Measurements from ENCODE around the gene LIN28A.

Gene LIN28A

DNA sequence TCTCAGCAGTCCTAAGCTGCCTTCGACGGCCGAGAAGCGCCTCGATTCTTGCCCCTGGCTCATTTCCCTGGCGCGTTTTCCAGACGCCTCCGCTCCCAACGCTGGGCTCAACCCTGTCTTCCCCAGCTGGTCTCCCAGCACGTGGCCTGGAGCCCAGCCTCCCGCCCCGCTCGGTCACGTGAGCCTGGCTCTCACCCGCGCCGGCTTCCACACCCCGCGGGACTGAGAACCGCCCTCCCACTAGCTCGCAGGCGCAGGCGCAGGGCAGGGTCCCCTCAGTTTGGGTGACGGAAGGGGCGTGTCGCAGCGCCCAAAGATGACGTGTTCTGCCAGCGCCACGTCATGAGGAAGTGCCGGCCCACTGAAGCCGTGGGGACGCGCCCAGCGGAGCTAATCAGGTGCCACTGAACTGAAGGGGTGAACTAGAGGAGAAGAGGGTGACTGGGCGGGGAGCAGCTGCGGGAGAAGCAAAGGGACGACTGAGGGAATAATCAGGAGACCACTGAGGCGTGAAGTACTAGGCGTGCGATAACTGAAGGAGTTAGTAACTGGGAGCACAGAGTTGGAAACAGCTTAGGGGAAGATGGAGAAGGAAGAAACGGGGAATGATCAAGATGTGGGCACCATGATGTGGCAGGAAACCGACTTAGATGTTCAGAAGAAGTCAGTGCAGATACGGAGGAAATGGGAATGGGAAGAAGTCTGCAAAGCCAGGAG lies 21.5 kb downstream of the LIN28A start, which contains the start of gene DHDDS (continued):
- peak; percentile 7; the same call in 1 of the 2 replicates for TF ChIP-seq PRDM4 (tag by site-specific recombination; IDR thresholded peaks at IDR 0.05)
- no peak for TF ChIP-seq REST (tag by site-specific recombination; IDR thresholded peaks at IDR 0.05)
- TF ChIP-seq, protein P1, sequence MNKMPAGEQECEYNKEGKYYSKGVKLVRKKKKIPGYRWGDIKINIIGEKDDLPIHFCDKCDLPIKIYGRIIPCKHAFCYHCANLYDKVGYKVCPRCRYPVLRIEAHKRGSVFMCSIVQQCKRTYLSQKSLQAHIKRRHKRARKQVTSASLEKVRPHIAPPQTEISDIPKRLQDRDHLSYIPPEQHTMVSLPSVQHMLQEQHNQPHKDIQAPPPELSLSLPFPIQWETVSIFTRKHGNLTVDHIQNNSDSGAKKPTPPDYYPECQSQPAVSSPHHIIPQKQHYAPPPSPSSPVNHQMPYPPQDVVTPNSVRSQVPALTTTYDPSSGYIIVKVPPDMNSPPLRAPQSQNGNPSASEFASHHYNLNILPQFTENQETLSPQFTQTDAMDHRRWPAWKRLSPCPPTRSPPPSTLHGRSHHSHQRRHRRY (tag by site-specific recombination; IDR thresholded peaks at IDR 0.05): no peak
- no peak for TF ChIP-seq GFI1B (tag by site-specific recombination; IDR thresholded peaks at IDR 0.05)
- peak; percentile 96 for TF ChIP-seq KLF1 (tag by site-specific recombination; IDR thresholded peaks at IDR 0.05)
- TF ChIP-seq ZNF658 (tag by site-specific recombination; IDR thresholded peaks at IDR 0.05): no peak
- no peak for TF ChIP-seq ZNF426 (tag by site-specific recombination; IDR thresholded peaks at IDR 0.05)
- peak; percentile 96 for TF ChIP-seq SP2 (tag by site-specific recombination; IDR thresholded peaks at IDR 0.05)
- no peak for TF ChIP-seq TSHZ1 (tag by site-specific recombination; IDR thresholded peaks at IDR 0.05; ENCODE audit: borderline replicate concordance)
- TF ChIP-seq ZNF473 (tag by site-specific recombination; IDR thresholded peaks at IDR 0.05): no peak
- peak; percentile 98 for TF ChIP-seq SP3 (tag by site-specific recombination; IDR thresholded peaks at IDR 0.05)
- no peak for TF ChIP-seq ZNF132 (tag by site-specific recombination; IDR thresholded peaks at IDR 0.05; ENCODE audit: borderline replicate concordance)
- TF ChIP-seq ZBTB20 (tag by site-specific recombination; IDR thresholded peaks at IDR 0.05): peak; percentile 55; the same call in 1 of the 2 replicates
- no peak for TF ChIP-seq SALL2 (tag by site-specific recombination; IDR thresholded peaks at IDR 0.05; ENCODE audit: borderline replicate concordance)
- peak; percentile 70; the same call in 1 of the 2 replicates for TF ChIP-seq ZEB2 (tag by site-specific recombination; IDR thresholded peaks at IDR 0.05)
- peak; percentile 65 for TF ChIP-seq WT1 (tag by site-specific recombination; IDR thresholded peaks at IDR 0.05)
- TF ChIP-seq ZNF2 (tag by site-specific recombination; IDR thresholded peaks at IDR 0.05): peak; percentile 73; the same call in 1 of the 2 replicates
- no peak for TF ChIP-seq ZSCAN16 (tag by site-specific recombination; IDR thresholded peaks at IDR 0.05)
- TF ChIP-seq HOXD13 (CRISPR knock-in tag; IDR thresholded peaks at IDR 0.05; ENCODE audit: borderline replicate concordance): no peak
- TF ChIP-seq ZNF670 (tag by site-specific recombination; IDR thresholded peaks at IDR 0.05; ENCODE audit: low read depth): no peak
- no peak for TF ChIP-seq ZNF175 (tag by site-specific recombination; IDR thresholded peaks at IDR 0.05)
- TF ChIP-seq ZNF112 (tag by site-specific recombination; IDR thresholded peaks at IDR 0.05): no peak
- TF ChIP-seq, protein P2, sequence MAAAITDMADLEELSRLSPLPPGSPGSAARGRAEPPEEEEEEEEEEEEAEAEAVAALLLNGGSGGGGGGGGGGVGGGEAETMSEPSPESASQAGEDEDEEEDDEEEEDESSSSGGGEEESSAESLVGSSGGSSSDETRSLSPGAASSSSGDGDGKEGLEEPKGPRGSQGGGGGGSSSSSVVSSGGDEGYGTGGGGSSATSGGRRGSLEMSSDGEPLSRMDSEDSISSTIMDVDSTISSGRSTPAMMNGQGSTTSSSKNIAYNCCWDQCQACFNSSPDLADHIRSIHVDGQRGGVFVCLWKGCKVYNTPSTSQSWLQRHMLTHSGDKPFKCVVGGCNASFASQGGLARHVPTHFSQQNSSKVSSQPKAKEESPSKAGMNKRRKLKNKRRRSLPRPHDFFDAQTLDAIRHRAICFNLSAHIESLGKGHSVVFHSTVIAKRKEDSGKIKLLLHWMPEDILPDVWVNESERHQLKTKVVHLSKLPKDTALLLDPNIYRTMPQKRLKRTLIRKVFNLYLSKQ (tag by site-specific recombination; IDR thresholded peaks at IDR 0.05; ENCODE audit: borderline replicate concordance): no peak
- TF ChIP-seq ZNF449 (tag by site-specific recombination; IDR thresholded peaks at IDR 0.05): peak; percentile 91

Data from HEK293 (cell line).